ENCODE results near the gene OSBP.

The OSBP gene

DNA sequence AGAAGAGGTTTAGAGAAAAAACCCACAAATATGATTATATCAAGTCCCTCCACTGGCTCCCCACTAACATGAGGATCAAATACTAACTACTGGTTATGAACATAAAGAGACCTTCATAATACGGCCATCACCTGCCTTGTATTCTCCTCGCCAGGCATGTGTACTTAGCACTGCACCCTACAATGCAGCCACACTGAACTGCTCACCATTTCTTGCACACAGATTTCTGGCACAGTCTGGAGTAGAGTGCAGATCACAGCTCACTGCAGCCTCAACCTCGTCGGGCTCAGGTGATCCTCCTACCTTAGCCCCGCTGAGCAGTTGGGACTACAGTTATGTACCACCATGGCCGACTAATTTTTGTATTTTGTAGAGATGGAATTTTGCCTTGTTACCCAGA, 13.1 kb downstream of the OSBP start:
- TF ChIP-seq, protein P1, sequence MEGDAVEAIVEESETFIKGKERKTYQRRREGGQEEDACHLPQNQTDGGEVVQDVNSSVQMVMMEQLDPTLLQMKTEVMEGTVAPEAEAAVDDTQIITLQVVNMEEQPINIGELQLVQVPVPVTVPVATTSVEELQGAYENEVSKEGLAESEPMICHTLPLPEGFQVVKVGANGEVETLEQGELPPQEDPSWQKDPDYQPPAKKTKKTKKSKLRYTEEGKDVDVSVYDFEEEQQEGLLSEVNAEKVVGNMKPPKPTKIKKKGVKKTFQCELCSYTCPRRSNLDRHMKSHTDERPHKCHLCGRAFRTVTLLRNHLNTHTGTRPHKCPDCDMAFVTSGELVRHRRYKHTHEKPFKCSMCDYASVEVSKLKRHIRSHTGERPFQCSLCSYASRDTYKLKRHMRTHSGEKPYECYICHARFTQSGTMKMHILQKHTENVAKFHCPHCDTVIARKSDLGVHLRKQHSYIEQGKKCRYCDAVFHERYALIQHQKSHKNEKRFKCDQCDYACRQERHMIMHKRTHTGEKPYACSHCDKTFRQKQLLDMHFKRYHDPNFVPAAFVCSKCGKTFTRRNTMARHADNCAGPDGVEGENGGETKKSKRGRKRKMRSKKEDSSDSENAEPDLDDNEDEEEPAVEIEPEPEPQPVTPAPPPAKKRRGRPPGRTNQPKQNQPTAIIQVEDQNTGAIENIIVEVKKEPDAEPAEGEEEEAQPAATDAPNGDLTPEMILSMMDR (IDR thresholded peaks at IDR 0.05; ENCODE audit: insufficient read depth, low read depth, low read length, missing control alignments), result no peak
- DNase-seq (ENCODE audit: low read depth), result no peak
- H3K4me3 ChIP-seq (ENCODE audit: low read depth, low read length), result no peak overlapping the region

DNA sequence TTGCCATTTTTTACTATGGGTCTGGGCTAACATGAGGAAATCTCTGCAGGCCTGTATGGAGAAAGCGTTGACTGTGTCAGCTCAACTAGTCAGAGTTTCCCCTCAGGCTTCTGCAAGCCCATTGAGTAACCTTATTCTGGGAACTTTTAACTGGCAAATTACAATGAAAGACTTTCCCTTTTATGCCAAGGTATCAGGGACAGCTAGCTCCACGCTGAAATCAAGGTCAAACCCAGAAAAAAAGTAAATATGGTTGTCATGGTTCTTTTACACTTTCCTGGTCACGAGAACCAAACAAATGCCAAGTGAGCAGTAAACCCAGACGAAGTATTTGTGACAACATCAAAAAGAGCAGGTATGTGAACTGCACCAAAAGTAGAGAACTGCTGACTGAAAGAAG, 13.8 kb downstream of the OSBP start:
- no peak for DNase-seq (ENCODE audit: low read depth)
- TF ChIP-seq, protein P1 (IDR thresholded peaks at IDR 0.05; ENCODE audit: insufficient read depth, low read depth, low read length, missing control alignments), result no peak
- H3K4me3 ChIP-seq (ENCODE audit: low read depth, low read length), result no peak overlapping the region

- TF ChIP-seq, protein P1 (IDR thresholded peaks at IDR 0.05; ENCODE audit: insufficient read depth, low read depth, low read length, missing control alignments), result no peak
Observed at GRCh38 chr11:59600636-59601035, 14.9 kb downstream of the OSBP start.

GRCh38 chr11:59600234-59600633, 15.3 kb downstream of the OSBP start:
- TF ChIP-seq, protein P1 (IDR thresholded peaks at IDR 0.05; ENCODE audit: insufficient read depth, low read depth, low read length, missing control alignments), result no peak
- no peak for DNase-seq (ENCODE audit: low read depth)
- H3K4me3 ChIP-seq (ENCODE audit: low read depth, low read length), result no peak overlapping the region

More at GRCh38 chr11:59600636-59601035, 14.9 kb downstream of the OSBP start:
- no peak for DNase-seq (ENCODE audit: low read depth)
- no peak overlapping the region for H3K4me3 ChIP-seq (ENCODE audit: low read depth, low read length)

DNA sequence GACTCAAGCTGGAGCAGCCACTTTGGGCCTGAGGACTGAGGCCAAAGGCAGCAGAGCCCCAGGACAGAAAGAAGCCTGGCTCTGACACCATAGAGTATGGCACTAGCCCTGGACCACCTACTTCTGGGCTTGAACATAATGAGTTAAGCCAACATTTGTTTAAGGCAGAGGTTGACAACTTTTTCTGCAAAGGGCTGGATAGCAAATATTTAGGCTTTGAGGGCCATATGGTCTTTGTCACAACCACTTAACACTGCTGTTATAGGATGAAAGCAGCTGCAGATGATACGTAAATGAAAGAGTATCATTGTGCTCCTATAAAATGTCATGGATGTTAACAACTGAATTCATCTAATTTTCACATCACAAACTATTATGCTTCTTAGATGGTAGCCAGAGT, 16.6 kb downstream of the OSBP start:
- DNase-seq (ENCODE audit: low read depth), result no peak
- TF ChIP-seq, protein P1 (IDR thresholded peaks at IDR 0.05; ENCODE audit: insufficient read depth, low read depth, low read length, missing control alignments), result no peak
- no peak overlapping the region for H3K4me3 ChIP-seq (ENCODE audit: low read depth, low read length)

DNA sequence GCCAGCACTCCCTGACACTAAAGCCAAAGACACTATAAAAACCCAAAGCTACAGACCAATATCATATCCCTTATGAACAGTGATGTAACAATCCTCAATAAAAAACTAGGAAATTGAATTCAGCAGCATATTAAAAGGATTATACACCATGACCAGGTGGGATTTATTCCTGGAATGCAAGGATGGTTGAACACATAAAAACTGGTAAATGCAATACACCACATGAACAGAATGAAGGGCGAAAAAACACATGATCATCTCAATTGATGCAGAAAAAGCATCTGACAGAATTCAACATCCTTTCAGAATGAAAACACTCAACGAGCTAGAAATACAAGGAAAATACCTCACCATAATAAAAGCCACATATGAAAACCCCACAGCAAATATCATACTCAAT, 31.3 kb downstream of the OSBP start:
- no peak overlapping the region for H3K4me3 ChIP-seq (ENCODE audit: low read depth, low read length)
- no peak for DNase-seq (ENCODE audit: low read depth)
- TF ChIP-seq, protein P1 (IDR thresholded peaks at IDR 0.05; ENCODE audit: insufficient read depth, low read depth, low read length, missing control alignments), result no peak

DNA sequence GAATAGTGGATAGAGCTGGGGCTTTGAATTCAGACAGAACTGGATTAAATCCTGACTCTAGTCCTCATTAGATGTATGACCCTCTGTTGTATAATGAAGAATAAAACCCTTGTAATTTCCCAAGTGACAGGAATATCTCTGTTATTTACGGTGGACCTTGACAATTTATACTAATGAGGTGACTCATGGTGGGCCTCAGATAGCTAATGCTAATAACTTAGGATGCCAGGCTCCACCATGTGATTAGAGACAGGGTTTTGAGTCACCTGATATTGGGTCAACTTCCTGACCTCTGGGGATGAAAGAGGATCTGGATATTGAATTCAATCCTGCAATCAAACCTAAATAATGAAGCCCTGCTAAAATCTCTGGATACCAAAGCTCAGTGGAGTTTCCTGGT, 33.6 kb downstream of the OSBP start:
- H3K4me3 ChIP-seq (ENCODE audit: low read depth, low read length), result no peak overlapping the region
- TF ChIP-seq, protein P1 (IDR thresholded peaks at IDR 0.05; ENCODE audit: insufficient read depth, low read depth, low read length, missing control alignments), result no peak
- no peak for DNase-seq (ENCODE audit: low read depth)
